MCF 10A (cell line): Measurements from ENCODE around the gene RAI14. TPM values are rescaled to one million over a fixed set of nuclear protein-coding genes. Genes with fewer than 3 reads are reported as not detected.

Experiments used
- BruUV-seq: library from RNA; stranded (reverse); fragments of 400-500 nt; replicated peaks from 2 replicates; lab custom pipeline; 2021; lab: Mats Ljungman, UMichigan
- CTCF ChIA-PET: fragments of 300-600 bp; sonication (Branson Sonifier 250); formaldehyde crosslinking; extraction: SDS; loops from one replicate; lab custom pipeline; 2021; ENCODE audit warnings: antibody characterized with exemption, inconsistent platforms; lab: Yijun Ruan, JAX
- POLR2A ChIA-PET: fragments of 300-600, 350-650 bp; sonication (Branson Sonifier 250); formaldehyde crosslinking; extraction: SDS; loops from one replicate; lab custom pipeline; 2020; ENCODE audit warnings: antibody characterized with exemption, inconsistent platforms; lab: Yijun Ruan, JAX
- DNase-seq: peaks from one replicate; pipeline ENCODE4 v3.0.0-alpha.2; 2018; ENCODE audit not compliant: unreplicated experiment
- H3K27ac Mint-ChIP-seq: one replicate; pipeline ENCODE4 v1.8.0; 2022; ENCODE audit warnings: mild to moderate bottlenecking, low read depth, mixed read lengths; ENCODE audit not compliant: unreplicated experiment
- H3K27me3 Mint-ChIP-seq: one replicate; pipeline ENCODE4 v1.8.0; 2022; ENCODE audit warnings: mixed read lengths; ENCODE audit not compliant: insufficient read depth, unreplicated experiment
- H3K36me3 Mint-ChIP-seq: one replicate; pipeline ENCODE4 v1.8.0; 2022; ENCODE audit warnings: mild to moderate bottlenecking, moderate library complexity, mixed read lengths; ENCODE audit not compliant: insufficient read depth, unreplicated experiment
- H3K4me1 Mint-ChIP-seq: one replicate; pipeline ENCODE4 v1.8.0; 2022; ENCODE audit warnings: mixed read lengths; ENCODE audit not compliant: insufficient read depth, unreplicated experiment
- H3K4me3 Mint-ChIP-seq: one replicate; pipeline ENCODE4 v1.8.0; 2022; ENCODE audit warnings: mild to moderate bottlenecking, moderate library complexity, mixed read lengths; ENCODE audit not compliant: unreplicated experiment
- H3K9me3 Mint-ChIP-seq: one replicate; pipeline ENCODE4 v1.8.0; 2022; ENCODE audit warnings: mixed read lengths; ENCODE audit not compliant: unreplicated experiment
- intact Hi-C: fragments of 100-400 bp; cut with micrococcal nuclease; formaldehyde crosslinking; loops from 2 replicates; pipeline ENCODE4 v1.14.1; 2022
- total RNA-seq: library from RNA; stranded (reverse); gene quantifications from 2 replicates; pipeline ENCODE4 v1.2.3, GENCODE V29; 2022
- TF ChIP-seq, protein P1 (sequence below): fragments of 200-600 bp; IDR thresholded peaks from one replicate; pipeline ENCODE4 v1.8.0; 2022; ENCODE audit warnings: antibody characterized with exemption, mild to moderate bottlenecking; ENCODE audit not compliant: unreplicated experiment

RAI14 gene
- total RNA-seq, 1 experiment from 2014 or later: 47.6 TPM

DNA sequence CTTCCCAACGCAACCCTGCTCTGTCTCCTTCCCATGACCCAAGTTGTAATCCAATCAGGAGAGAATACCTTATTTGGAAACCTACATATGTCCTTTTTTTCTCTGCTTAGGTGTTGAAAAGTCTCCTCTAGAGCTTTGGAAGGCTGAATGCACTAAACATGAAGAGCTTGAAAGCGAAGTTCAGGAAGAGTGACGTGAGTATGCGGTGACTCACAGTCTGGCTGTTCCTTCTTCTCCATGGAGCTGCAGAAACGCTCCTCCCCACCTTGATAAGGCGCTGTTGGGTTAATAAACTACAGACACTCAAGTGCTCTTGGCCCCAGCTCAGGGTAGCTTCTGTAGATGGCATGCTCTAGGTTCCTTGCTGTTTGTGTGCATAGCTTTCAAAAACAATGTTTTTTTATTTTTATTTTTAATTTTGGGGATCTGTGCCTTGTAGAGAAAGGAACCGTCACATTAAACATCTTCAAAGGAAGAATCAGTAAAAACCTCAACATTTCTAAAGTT is 30.7 kb downstream of the RAI14 start:
- intact Hi-C loops: loop anchor here (10.0 kb wide), 1 partner anchor 162 kb away; no protein-coding TSS in a partner anchor
- TF ChIP-seq, protein P1, sequence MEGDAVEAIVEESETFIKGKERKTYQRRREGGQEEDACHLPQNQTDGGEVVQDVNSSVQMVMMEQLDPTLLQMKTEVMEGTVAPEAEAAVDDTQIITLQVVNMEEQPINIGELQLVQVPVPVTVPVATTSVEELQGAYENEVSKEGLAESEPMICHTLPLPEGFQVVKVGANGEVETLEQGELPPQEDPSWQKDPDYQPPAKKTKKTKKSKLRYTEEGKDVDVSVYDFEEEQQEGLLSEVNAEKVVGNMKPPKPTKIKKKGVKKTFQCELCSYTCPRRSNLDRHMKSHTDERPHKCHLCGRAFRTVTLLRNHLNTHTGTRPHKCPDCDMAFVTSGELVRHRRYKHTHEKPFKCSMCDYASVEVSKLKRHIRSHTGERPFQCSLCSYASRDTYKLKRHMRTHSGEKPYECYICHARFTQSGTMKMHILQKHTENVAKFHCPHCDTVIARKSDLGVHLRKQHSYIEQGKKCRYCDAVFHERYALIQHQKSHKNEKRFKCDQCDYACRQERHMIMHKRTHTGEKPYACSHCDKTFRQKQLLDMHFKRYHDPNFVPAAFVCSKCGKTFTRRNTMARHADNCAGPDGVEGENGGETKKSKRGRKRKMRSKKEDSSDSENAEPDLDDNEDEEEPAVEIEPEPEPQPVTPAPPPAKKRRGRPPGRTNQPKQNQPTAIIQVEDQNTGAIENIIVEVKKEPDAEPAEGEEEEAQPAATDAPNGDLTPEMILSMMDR: no peak
- Mint-ChIP-seq H3K4me3 (peak overlapping the region; percentile 10), H3K27me3 (no peaks in the 10 kb centered on the region), H3K4me1 (peaks cover 16% of the 10 kb centered on the region), H3K9me3 (no peaks in the 10 kb centered on the region), H3K27ac (peak overlapping the region; percentile 55), H3K36me3 (peaks cover 13% of the 10 kb centered on the region)
- peak; percentile 93 for DNase-seq
- ChIA-PET CTCF (interaction anchor here (0.7 to 5.8 kb wide), 13 partner anchors 8 to 212 kb away, joined by 3 to 29 read pairs (median 4); partner anchors contain the start of gene RAI14), POLR2A (interaction anchor here (0.7 to 1.8 kb wide), 10 partner anchors 10 to 228 kb away, joined by 3 to 10 read pairs (median 4); partner anchors contain the start of genes BRIX1 and RAD1)
- no TSS peak for BruUV-seq

DNA sequence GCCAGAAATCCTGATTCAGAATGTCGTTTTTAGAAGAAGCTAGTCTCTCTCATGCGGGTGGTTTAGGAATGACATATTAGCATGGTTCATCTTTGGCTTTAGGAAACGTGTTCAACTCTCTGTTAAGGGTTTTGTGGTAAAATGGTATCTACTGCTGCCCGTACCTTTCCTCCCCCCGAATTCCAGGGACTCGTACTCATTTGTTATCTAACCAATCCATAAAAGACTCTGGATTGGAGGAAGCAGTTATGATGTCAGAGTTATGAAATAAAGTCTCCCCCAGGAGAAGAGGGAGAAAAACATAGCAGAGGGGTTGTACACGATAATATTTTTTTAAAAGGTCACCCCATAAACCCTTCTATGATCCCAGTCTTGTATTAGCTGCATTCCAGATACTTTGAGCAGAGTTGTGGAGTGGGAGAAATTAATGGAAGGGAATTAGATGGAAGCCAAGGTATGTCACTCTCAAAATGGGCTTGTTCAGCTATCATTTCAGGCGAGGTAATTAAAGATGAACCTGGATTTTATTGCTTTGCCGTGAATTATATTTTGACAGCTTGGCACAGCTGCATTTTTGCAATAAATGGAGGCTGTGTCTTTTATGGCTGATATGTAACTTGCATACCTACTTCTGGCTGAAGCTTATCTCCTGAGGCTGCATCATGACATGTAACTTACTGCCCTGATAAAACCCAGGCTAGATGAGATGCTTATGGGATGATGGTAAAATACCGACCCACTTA is 31.3 kb downstream of the RAI14 start:
- H3K27me3 Mint-ChIP-seq: no peaks in the 10 kb centered on the region
- intact Hi-C loops: loop anchor here (10.0 kb wide), 1 partner anchor 163 kb away; no protein-coding TSS in a partner anchor

DNA sequence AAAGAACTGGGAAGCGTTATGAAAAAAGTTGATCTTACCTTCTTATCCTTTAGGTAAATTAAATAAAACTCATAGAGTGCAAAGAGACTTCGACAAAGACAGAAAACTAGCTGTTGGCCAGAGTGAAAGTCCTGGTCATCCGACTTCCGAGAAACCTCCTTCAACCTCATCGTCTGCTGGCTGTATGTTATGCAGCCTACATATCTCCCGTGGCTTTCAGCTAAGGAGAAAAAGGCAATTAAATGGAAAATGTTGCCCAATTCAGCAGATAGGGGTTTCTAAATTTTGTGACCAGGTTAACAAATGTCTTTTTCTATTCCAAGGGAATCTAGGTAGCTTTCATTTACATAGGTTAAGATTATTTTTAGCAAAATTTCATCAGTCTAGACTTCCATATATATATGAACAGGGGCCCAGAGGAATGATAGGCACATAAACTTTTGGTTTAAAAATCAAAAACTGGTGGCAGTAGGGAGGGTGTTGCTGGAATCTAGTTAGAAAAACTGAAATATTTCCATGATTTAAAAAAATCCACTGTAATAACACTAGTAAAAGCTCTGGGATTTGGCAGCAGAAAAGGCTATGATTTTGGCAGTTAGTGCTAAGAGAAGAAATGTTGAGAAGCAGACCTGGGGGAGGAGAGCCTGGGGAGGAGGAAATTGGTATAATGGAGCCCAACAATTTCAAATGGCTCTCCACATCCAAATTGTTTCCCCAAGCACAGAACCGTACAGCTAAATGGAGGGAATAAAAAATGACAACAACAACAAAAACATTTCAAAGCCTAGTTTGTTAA is 32.1 kb downstream of the RAI14 start:
- Mint-ChIP-seq H3K4me1 (peaks cover 16% of the 10 kb centered on the region), H3K36me3 (peaks cover 13% of the 10 kb centered on the region), H3K27me3 (no peaks in the 10 kb centered on the region), H3K9me3 (no peaks in the 10 kb centered on the region), H3K27ac (no peak overlapping the region), H3K4me3 (no peak overlapping the region)
- ChIA-PET CTCF (interaction anchor here (0.6 to 5.8 kb wide), 10 partner anchors 12 to 213 kb away, joined by 3 to 29 read pairs (median 4); no protein-coding TSS in a partner anchor), POLR2A (interaction anchor here (1.1 to 1.8 kb wide), 2 partner anchors 14 to 24 kb away, joined by 3 to 6 read pairs; no protein-coding TSS in a partner anchor)
- DNase-seq: no peak
- no TSS peak for BruUV-seq
- intact Hi-C loops: loop anchor here (10.0 kb wide), 1 partner anchor 163 kb away; no protein-coding TSS in a partner anchor
- TF ChIP-seq, protein P1: no peak

More for the DNA sequence above, 31.3 kb downstream of the RAI14 start:
- ChIA-PET CTCF (interaction anchor here (0.7 to 5.8 kb wide), 12 partner anchors 12 to 212 kb away, joined by 3 to 29 read pairs (median 4); partner anchors contain the start of gene RAI14), POLR2A (interaction anchor here (0.7 to 1.8 kb wide), 11 partner anchors 9 to 228 kb away, joined by 3 to 10 read pairs (median 4); partner anchors contain the start of genes BRIX1 and RAD1)
- Mint-ChIP-seq H3K4me1 (peaks cover 16% of the 10 kb centered on the region), H3K27ac (peak overlapping the region; percentile 55), H3K36me3 (peaks cover 13% of the 10 kb centered on the region), H3K9me3 (no peaks in the 10 kb centered on the region), H3K4me3 (peak overlapping the region; percentile 10)
- TF ChIP-seq, protein P1: no peak
- no TSS peak for BruUV-seq
- DNase-seq: peak; percentile 21
